Skin epidermis (tissue), 12 donors: ENCODE data around the gene RARG.

ENCODE experiments used
- H3K27ac ChIP-seq, 21 experiments: fragments of 200-600 bp; sonication (generic) in 11 of 21; one replicate each; pipeline ENCODE4 v1.5.0; 2020; ENCODE audit warnings: mild to moderate bottlenecking in 3 of 21, inconsistent platforms in 2 of 21, moderate library complexity in 2 of 21
- H3K4me3 ChIP-seq, 7 experiments: fragments of 200-600 bp; sonication (generic) in 2 of 7; one replicate each; pipeline ENCODE4 v1.5.0; 2020; ENCODE audit warnings: inconsistent platforms in 2 of 7, mild to moderate bottlenecking in 2 of 7, moderate library complexity in 1 of 7

RARG gene

GRCh38 chr12:53225635-53226424, 6.2 kb downstream of the RARG start:
- H3K27ac ChIP-seq: peak overlapping the region in 19 of 21 experiments; percentile 43 to 99 (median 94)

GRCh38 chr12:53224897-53225634, 6.9 kb downstream of the RARG start:
- H3K27ac ChIP-seq: peak overlapping the region in 20 of 21 experiments; percentile 18 to 99 (median 94)
- no peak overlapping the region for H3K4me3 ChIP-seq

More at GRCh38 chr12:53225635-53226424, 6.2 kb downstream of the RARG start:
- no peak overlapping the region for H3K4me3 ChIP-seq

- Histone ChIP-seq H3K4me3 (no peak overlapping the region), H3K27ac (peak overlapping the region in 20 of 21 experiments; percentile 62 to 99 (median 94))
Measured at GRCh38 chr12:53224061-53224896, 7.7 kb downstream of the RARG start.

GRCh38 chr12:53223389-53224060, 8.5 kb downstream of the RARG start:
- Histone ChIP-seq H3K4me3 (peak overlapping the region in 1 of 7 experiments; percentile 20), H3K27ac (peak overlapping the region in 20 of 21 experiments; percentile 62 to 99 (median 94))

GRCh38 chr12:53222806-53223261, 9.2 kb downstream of the RARG start:
- H3K27ac ChIP-seq: peak overlapping the region in 20 of 21 experiments; percentile 70 to 99 (median 94)
- H3K4me3 ChIP-seq: no peak overlapping the region

- Histone ChIP-seq H3K27ac (peak overlapping the region; percentile 80 to 99 (median 94)), H3K4me3 (peak overlapping the region; percentile 63 to 87 (median 69))
Measured at GRCh38 chr12:53222170-53222721, 9.8 kb downstream of the RARG start.

GRCh38 chr12:53221203-53222080, 10.6 kb downstream of the RARG start:
- H3K4me3 ChIP-seq: peak overlapping the region; percentile 63 to 87 (median 69)
- H3K27ac ChIP-seq: peak overlapping the region; percentile 80 to 99 (median 94)

GRCh38 chr12:53220694-53221202, 11.3 kb downstream of the RARG start:
- Histone ChIP-seq H3K4me3 (peak overlapping the region; percentile 63 to 87 (median 69)), H3K27ac (peak overlapping the region; percentile 80 to 99 (median 94))

GRCh38 chr12:53219956-53220693, 11.9 kb downstream of the RARG start:
- Histone ChIP-seq H3K4me3 (peak overlapping the region; percentile 63 to 87 (median 69)), H3K27ac (peak overlapping the region; percentile 13 to 99 (median 94))

- H3K27ac ChIP-seq: peak overlapping the region; percentile 13 to 99 (median 94)
Measured at GRCh38 chr12:53219292-53219955, 12.6 kb downstream of the RARG start.

GRCh38 chr12:53218551-53219291, 13.3 kb downstream of the RARG start:
- H3K27ac ChIP-seq: peak overlapping the region in 20 of 21 experiments; percentile 59 to 99 (median 94)
- peak overlapping the region; percentile 63 to 87 (median 69) for H3K4me3 ChIP-seq

More at GRCh38 chr12:53219292-53219955, 12.6 kb downstream of the RARG start:
- peak overlapping the region; percentile 63 to 87 (median 69) for H3K4me3 ChIP-seq

- Histone ChIP-seq H3K27ac (peak overlapping the region in 19 of 21 experiments; percentile 59 to 99 (median 94)), H3K4me3 (peak overlapping the region in 5 of 7 experiments; percentile 63 to 80 (median 68))
Measured at GRCh38 chr12:53217931-53218307, 14.1 kb downstream of the RARG start.

- H3K27ac ChIP-seq: peak overlapping the region in 19 of 21 experiments; percentile 59 to 99 (median 94)
- H3K4me3 ChIP-seq: peak overlapping the region in 2 of 7 experiments; percentile 63 to 68
Measured at GRCh38 chr12:53217051-53217930, 14.7 kb downstream of the RARG start.

GRCh38 chr12:53215497-53215896, 16.5 kb downstream of the RARG start:
- Histone ChIP-seq H3K27ac (peak overlapping the region in 9 of 21 experiments; percentile 3 to 97 (median 36)), H3K4me3 (no peak overlapping the region)
